Measurements from ENCODE around the gene NUDT13. TPM values are rescaled to one million over a fixed set of nuclear protein-coding genes. Genes with fewer than 3 reads are reported as not detected.

Gene NUDT13
- total RNA-seq, 1 experiment from 2014 or later, result 2.9 TPM

DNA sequence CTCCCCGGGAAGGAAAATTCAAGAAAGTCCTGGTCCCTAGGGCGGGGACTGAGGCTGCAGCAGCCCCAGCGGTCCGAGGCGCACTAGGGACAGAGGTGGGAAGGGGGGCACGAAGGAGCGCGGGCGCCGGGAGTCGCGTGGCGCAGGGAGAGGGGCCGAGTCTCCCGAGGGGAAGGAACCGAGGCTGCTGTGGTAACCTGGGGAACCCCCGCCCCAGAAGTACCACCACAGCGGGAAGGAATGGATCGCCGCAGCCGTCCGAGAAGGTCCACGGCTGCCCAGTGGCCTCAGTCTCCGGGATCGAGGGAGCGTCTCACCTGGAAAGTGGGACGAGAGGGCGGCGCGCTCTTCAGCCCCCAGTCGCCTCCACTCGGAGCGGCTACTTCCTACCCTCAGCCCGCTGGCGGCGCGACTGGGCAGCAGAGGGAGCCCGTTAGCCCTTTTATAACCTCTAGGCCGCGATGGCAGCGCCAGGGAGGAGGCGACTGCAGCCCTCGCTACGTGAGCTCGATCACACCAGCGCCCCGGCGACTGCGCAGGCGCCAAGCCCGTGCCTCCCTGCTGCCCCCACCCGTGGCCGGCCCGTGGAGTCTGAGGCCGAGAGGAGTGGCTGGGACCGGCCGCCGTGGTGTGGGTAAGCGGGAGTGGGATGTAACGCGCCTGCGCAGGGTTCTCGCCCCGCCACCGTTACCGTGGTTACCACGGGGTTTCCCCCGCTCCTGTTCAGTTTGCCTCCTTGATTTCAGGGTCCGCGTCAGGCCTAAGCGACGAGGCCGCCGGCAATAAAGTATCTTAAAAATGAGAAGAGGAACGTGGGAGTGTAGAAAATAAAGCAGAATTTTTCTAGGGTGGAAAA lies 13.6 kb upstream of the NUDT13 start, which contains the start of gene P4HA1 (continued):
- TF ChIP-seq MYBL2 (CRISPR knock-in tag; IDR thresholded peaks at IDR 0.05) (peak; percentile 36; the same call in 1 of the 2 replicates), ZNF138 (CRISPR knock-in tag; conservative IDR thresholded peaks at IDR 0.05) (no peak), ATF1 (CRISPR knock-in tag; IDR thresholded peaks at IDR 0.05) (no peak), CBFB (CRISPR knock-in tag; IDR thresholded peaks at IDR 0.05; ENCODE audit: low read depth) (no peak), GTF2I (CRISPR knock-in tag; conservative IDR thresholded peaks at IDR 0.05) (no peak), KAT7 (CRISPR knock-in tag; IDR thresholded peaks at IDR 0.05; ENCODE audit: borderline replicate concordance) (no peak; the same call in 1 of the 2 replicates), NR3C1 (CRISPR knock-in tag; conservative IDR thresholded peaks at IDR 0.05; ENCODE audit: low read depth) (no peak), SMAD3 (CRISPR knock-in tag; IDR thresholded peaks at IDR 0.05; ENCODE audit: borderline replicate concordance) (peak; percentile 72; the same call in 1 of the 2 replicates), EMX1 (CRISPR knock-in tag; IDR thresholded peaks at IDR 0.05) (0 out of 2 replicates have a peak, but pooled peaks have one; percentile 50), ZNF317 (CRISPR knock-in tag; IDR thresholded peaks at IDR 0.05; ENCODE audit: borderline replicate concordance, low read depth) (no peak), RORB (CRISPR knock-in tag; IDR thresholded peaks at IDR 0.05) (peak; percentile 84; the same call in 1 of the 2 replicates), JAZF1 (CRISPR knock-in tag; IDR thresholded peaks at IDR 0.05) (no peak), NFYB (CRISPR knock-in tag; conservative IDR thresholded peaks at IDR 0.05; ENCODE audit: low read depth) (no peak), ZNF121 (CRISPR knock-in tag; IDR thresholded peaks at IDR 0.05) (no peak), FOXJ3 (CRISPR knock-in tag; IDR thresholded peaks at IDR 0.05; ENCODE audit: borderline replicate concordance) (no peak), ZBTB21 (CRISPR knock-in tag; IDR thresholded peaks at IDR 0.05; ENCODE audit: borderline replicate concordance) (no peak), ZNF219 (CRISPR knock-in tag; IDR thresholded peaks at IDR 0.05; ENCODE audit: borderline replicate concordance) (no peak), ELF4 (CRISPR knock-in tag; IDR thresholded peaks at IDR 0.05; ENCODE audit: low read depth) (no peak), FOXP1 (CRISPR knock-in tag; IDR thresholded peaks at IDR 0.05; ENCODE audit: borderline replicate concordance) (peak; percentile 72; the same call in 1 of the 2 replicates), ZNF232 (CRISPR knock-in tag; IDR thresholded peaks at IDR 0.05) (peak; percentile 87; the same call in 1 of the 2 replicates)
- TF ChIP-seq, protein P1, sequence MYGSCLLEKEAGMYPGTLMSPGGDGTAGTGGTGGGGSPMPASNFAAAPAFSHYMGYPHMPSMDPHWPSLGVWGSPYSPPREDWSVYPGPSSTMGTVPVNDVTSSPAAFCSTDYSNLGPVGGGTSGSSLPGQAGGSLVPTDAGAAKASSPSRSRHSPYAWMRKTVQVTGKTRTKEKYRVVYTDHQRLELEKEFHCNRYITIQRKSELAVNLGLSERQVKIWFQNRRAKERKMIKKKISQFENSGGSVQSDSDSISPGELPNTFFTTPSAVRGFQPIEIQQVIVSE (CRISPR knock-in tag; IDR thresholded peaks at IDR 0.05; ENCODE audit: borderline replicate concordance), result no peak; the same call in 1 of the 2 replicates
- TF ChIP-seq, protein P2, sequence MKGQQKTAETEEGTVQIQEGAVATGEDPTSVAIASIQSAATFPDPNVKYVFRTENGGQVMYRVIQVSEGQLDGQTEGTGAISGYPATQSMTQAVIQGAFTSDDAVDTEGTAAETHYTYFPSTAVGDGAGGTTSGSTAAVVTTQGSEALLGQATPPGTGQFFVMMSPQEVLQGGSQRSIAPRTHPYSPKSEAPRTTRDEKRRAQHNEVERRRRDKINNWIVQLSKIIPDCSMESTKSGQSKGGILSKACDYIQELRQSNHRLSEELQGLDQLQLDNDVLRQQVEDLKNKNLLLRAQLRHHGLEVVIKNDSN (CRISPR knock-in tag; IDR thresholded peaks at IDR 0.05), result peak; percentile 1; the same call in 1 of the 2 replicates
- TF ChIP-seq, protein P3, sequence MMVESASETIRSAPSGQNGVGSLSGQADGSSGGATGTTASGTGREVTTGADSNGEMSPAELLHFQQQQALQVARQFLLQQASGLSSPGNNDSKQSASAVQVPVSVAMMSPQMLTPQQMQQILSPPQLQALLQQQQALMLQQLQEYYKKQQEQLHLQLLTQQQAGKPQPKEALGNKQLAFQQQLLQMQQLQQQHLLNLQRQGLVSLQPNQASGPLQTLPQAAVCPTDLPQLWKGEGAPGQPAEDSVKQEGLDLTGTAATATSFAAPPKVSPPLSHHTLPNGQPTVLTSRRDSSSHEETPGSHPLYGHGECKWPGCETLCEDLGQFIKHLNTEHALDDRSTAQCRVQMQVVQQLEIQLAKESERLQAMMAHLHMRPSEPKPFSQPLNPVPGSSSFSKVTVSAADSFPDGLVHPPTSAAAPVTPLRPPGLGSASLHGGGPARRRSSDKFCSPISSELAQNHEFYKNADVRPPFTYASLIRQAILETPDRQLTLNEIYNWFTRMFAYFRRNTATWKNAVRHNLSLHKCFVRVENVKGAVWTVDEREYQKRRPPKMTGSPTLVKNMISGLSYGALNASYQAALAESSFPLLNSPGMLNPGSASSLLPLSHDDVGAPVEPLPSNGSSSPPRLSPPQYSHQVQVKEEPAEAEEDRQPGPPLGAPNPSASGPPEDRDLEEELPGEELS (CRISPR knock-in tag; IDR thresholded peaks at IDR 0.05), result no peak; the same call in 1 of the 2 replicates
- TF ChIP-seq, protein P4, sequence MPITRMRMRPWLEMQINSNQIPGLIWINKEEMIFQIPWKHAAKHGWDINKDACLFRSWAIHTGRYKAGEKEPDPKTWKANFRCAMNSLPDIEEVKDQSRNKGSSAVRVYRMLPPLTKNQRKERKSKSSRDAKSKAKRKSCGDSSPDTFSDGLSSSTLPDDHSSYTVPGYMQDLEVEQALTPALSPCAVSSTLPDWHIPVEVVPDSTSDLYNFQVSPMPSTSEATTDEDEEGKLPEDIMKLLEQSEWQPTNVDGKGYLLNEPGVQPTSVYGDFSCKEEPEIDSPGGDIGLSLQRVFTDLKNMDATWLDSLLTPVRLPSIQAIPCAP (CRISPR knock-in tag; IDR thresholded peaks at IDR 0.05), result 0 out of 2 replicates have a peak, but pooled peaks have one; percentile 63
- TF ChIP-seq, protein P5, sequence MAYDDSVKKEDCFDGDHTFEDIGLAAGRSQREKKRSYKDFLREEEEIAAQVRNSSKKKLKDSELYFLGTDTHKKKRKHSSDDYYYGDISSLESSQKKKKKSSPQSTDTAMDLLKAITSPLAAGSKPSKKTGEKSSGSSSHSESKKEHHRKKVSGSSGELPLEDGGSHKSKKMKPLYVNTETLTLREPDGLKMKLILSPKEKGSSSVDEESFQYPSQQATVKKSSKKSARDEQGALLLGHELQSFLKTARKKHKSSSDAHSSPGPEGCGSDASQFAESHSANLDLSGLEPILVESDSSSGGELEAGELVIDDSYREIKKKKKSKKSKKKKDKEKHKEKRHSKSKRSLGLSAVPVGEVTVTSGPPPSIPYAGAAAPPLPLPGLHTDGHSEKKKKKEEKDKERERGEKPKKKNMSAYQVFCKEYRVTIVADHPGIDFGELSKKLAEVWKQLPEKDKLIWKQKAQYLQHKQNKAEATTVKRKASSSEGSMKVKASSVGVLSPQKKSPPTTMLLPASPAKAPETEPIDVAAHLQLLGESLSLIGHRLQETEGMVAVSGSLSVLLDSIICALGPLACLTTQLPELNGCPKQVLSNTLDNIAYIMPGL (CRISPR knock-in tag; IDR thresholded peaks at IDR 0.05), result peak; percentile 99
- TF ChIP-seq, protein P6, sequence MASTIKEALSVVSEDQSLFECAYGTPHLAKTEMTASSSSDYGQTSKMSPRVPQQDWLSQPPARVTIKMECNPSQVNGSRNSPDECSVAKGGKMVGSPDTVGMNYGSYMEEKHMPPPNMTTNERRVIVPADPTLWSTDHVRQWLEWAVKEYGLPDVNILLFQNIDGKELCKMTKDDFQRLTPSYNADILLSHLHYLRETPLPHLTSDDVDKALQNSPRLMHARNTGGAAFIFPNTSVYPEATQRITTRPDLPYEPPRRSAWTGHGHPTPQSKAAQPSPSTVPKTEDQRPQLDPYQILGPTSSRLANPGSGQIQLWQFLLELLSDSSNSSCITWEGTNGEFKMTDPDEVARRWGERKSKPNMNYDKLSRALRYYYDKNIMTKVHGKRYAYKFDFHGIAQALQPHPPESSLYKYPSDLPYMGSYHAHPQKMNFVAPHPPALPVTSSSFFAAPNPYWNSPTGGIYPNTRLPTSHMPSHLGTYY (CRISPR knock-in tag; IDR thresholded peaks at IDR 0.05), result no peak
- TF ChIP-seq, protein P7, sequence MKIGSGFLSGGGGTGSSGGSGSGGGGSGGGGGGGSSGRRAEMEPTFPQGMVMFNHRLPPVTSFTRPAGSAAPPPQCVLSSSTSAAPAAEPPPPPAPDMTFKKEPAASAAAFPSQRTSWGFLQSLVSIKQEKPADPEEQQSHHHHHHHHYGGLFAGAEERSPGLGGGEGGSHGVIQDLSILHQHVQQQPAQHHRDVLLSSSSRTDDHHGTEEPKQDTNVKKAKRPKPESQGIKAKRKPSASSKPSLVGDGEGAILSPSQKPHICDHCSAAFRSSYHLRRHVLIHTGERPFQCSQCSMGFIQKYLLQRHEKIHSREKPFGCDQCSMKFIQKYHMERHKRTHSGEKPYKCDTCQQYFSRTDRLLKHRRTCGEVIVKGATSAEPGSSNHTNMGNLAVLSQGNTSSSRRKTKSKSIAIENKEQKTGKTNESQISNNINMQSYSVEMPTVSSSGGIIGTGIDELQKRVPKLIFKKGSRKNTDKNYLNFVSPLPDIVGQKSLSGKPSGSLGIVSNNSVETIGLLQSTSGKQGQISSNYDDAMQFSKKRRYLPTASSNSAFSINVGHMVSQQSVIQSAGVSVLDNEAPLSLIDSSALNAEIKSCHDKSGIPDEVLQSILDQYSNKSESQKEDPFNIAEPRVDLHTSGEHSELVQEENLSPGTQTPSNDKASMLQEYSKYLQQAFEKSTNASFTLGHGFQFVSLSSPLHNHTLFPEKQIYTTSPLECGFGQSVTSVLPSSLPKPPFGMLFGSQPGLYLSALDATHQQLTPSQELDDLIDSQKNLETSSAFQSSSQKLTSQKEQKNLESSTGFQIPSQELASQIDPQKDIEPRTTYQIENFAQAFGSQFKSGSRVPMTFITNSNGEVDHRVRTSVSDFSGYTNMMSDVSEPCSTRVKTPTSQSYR (CRISPR knock-in tag; IDR thresholded peaks at IDR 0.05), result no peak
